Dermis blood vessel endothelial cell (primary cell): ENCODE results near the gene PARD3B. TPM values are rescaled to one million over a fixed set of nuclear protein-coding genes. Genes with fewer than 3 reads are reported as not detected.
A peak's percentile ranks its signal among the peaks of the same experiment; 100 is the strongest.

Source experiments
- DNase-seq: peaks from one replicate; pipeline ENCODE4 v3.0.0; 2010
- total RNA-seq: library from RNA; depleted of rRNA; stranded (reverse); fragments of >200 nt; gene quantifications from 2 replicates; pipeline ENCODE4 v1.2.3, GENCODE V29; 2014

PARD3B gene
- total RNA-seq, 1 donor from 2014 or later = 13.3 TPM

- DNase-seq = no peak
Measured at GRCh38 chr2:204662956-204663355, 117.7 kb downstream of the PARD3B start.

GRCh38 chr2:204663816-204664425 is 118.6 kb downstream of the PARD3B start:
- no peak for DNase-seq

- peak; percentile 72 for DNase-seq
Measured at GRCh38 chr2:204664708-204665121, 119.4 kb downstream of the PARD3B start.

- peak; percentile 65 for DNase-seq
Measured at GRCh38 chr2:204665207-204665606, 119.9 kb downstream of the PARD3B start.

GRCh38 chr2:204665771-204666170 is 120.5 kb downstream of the PARD3B start:
- no peak for DNase-seq

- no peak for DNase-seq
Measured at GRCh38 chr2:204667990-204668389, 122.7 kb downstream of the PARD3B start.

- peak; percentile 75 for DNase-seq
Measured at GRCh38 chr2:204669382-204669781, 124.1 kb downstream of the PARD3B start.

GRCh38 chr2:204670124-204670523 is 124.8 kb downstream of the PARD3B start:
- DNase-seq = peak; percentile 43

GRCh38 chr2:204670756-204671155 is 125.5 kb downstream of the PARD3B start:
- DNase-seq = no peak

- no peak for DNase-seq
Measured at GRCh38 chr2:204672772-204673171, 127.5 kb downstream of the PARD3B start.

GRCh38 chr2:204673877-204674276 is 128.6 kb downstream of the PARD3B start:
- peak; percentile 69 for DNase-seq

GRCh38 chr2:204678031-204678430 is 132.8 kb downstream of the PARD3B start:
- DNase-seq = no peak

- no peak for DNase-seq
Measured at GRCh38 chr2:204680576-204680975, 135.3 kb downstream of the PARD3B start.

GRCh38 chr2:204681412-204681811 is 136.1 kb downstream of the PARD3B start:
- no peak for DNase-seq

GRCh38 chr2:204683384-204683783 is 138.1 kb downstream of the PARD3B start:
- DNase-seq = no peak

GRCh38 chr2:204686406-204686805 is 141.1 kb downstream of the PARD3B start:
- DNase-seq = no peak

GRCh38 chr2:204687776-204688175 is 142.5 kb downstream of the PARD3B start:
- no peak for DNase-seq

GRCh38 chr2:204691911-204692510 is 146.7 kb downstream of the PARD3B start:
- DNase-seq = peak; percentile 93

- DNase-seq = peak; percentile 32
Measured at GRCh38 chr2:204692790-204693189, 147.5 kb downstream of the PARD3B start.

GRCh38 chr2:204693262-204693661 is 148.0 kb downstream of the PARD3B start:
- DNase-seq = no peak

- DNase-seq = no peak
Measured at GRCh38 chr2:204695506-204695905, 150.2 kb downstream of the PARD3B start.

GRCh38 chr2:204696124-204696523 is 150.8 kb downstream of the PARD3B start:
- DNase-seq = no peak

GRCh38 chr2:204705243-204705932 is 160.1 kb downstream of the PARD3B start:
- DNase-seq = no peak

- no peak for DNase-seq
Measured at GRCh38 chr2:204706939-204707338, 161.7 kb downstream of the PARD3B start.
